ENCODE measurements around the gene ZNF24.
A peak's percentile ranks its signal among the peaks of the same experiment; 100 is the strongest.

Gene ZNF24

GRCh38 chr18:35322486-35323458, 21.4 kb downstream of the ZNF24 start:
- no peak for DNase-seq
- in situ Hi-C loops (cut with HindIII; ENCODE audit: low pct_ligation_motif_present, low pct_unique_long_range_greater_than_20kb, low sequenced_read_pairs): no loop called here

DNA sequence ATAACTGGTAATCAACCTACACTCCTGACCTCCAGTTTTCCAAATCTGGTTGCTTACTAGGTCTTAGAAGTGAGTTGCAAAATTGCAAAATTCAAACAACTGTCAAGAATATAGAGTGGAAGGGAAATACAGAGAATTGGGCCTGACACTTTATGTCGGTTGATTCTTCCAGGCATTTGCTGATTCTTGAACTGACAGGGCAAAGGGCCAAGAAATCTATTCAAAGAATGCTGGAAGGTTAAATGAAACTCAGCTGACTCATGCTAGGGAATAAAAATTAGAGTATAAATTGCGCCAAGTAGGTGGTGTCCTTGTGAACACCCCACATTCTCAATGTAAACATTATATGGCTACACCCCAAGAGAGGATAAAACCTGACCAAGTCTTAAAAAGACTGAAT, 32.7 kb downstream of the ZNF24 start:
- DNase-seq: no peak
- in situ Hi-C loops (cut with HindIII; ENCODE audit: low pct_ligation_motif_present, low pct_unique_long_range_greater_than_20kb, low sequenced_read_pairs): no loop called here

DNA sequence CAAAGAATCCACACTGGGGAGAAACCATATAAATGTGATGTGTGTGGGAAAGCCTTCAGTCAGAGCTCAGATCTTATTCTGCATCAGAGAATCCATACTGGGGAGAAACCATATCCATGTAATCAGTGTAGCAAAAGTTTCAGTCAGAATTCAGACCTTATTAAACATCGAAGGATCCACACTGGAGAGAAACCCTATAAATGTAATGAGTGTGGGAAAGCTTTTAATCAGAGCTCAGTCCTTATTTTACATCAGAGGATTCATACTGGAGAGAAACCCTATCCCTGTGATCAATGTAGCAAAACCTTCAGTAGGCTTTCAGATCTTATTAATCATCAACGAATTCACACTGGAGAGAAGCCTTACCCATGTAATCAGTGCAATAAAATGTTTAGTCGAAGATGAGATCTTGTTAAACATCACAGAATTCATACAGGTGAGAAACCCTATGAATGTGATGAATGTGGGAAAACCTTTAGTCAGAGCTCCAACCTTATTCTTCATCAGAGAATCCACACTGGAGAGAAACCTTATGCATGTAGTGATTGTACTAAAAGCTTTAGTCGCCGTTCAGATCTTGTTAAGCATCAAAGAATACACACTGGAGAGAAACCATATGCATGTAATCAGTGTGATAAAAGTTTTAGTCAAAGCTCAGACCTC, 37.5 kb downstream of the ZNF24 start:
- in situ Hi-C loops (cut with HindIII; ENCODE audit: low pct_ligation_motif_present, low pct_unique_long_range_greater_than_20kb, low sequenced_read_pairs): no loop called here
- DNase-seq: no peak

DNA sequence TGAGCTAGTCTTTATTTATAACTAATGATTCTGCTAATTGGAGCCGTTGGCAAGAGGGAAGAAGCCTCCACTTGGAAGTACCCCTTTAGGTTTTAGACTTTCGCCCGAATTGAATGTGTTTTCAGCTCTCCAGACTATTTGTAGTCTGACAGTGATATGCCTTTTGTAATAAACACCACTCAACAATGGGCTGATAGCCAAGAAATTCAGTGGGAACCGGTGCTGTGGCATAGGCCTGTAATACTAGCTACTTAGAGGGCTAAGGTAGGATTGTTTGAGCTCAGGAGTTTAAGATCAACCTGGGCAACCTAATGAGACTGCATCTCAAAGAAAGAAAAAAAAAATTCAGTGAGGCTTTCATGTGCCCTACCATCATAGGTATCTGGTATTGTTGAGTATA, 40.6 kb downstream of the ZNF24 start:
- DNase-seq: no peak
- in situ Hi-C loops (cut with HindIII; ENCODE audit: low pct_ligation_motif_present, low pct_unique_long_range_greater_than_20kb, low sequenced_read_pairs): no loop called here

DNA sequence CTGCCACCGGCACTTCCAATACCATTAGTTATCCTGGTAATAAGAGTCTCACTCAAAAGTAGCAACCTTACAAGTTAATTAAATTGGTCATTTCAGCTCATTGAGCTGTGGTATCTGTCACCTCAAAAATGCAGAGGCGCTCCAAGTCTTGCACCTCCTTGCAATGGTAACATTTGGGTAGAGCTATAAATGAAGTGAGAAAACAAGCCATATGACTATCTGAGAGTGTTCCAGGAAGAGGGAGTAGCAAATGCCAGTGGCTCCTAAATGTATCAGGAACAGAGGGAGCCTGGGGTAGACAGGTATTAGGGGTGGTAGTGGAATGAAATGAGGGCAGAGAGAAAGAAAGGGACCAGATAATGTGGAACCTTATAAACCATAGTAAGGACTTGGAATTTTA, 48.2 kb downstream of the ZNF24 start:
- in situ Hi-C loops (cut with HindIII; ENCODE audit: low pct_ligation_motif_present, low pct_unique_long_range_greater_than_20kb, low sequenced_read_pairs): no loop called here
- DNase-seq: no peak

- in situ Hi-C loops (cut with HindIII; ENCODE audit: low pct_ligation_motif_present, low pct_unique_long_range_greater_than_20kb, low sequenced_read_pairs): no loop called here
- DNase-seq: no peak
Measured at GRCh38 chr18:35291166-35291565, 53.1 kb downstream of the ZNF24 start.

- DNase-seq: peak; percentile 91
- in situ Hi-C loops (cut with HindIII; ENCODE audit: low pct_ligation_motif_present, low pct_unique_long_range_greater_than_20kb, low sequenced_read_pairs): no loop called here
Measured at GRCh38 chr18:35290094-35290735, 54.0 kb downstream of the ZNF24 start, which contains the start of gene ZSCAN30. TSS of gene ZSCAN30 (minus strand) at chr18:35290229. CDS start at chr18:35264352, 25,877 bp downstream.

DNA sequence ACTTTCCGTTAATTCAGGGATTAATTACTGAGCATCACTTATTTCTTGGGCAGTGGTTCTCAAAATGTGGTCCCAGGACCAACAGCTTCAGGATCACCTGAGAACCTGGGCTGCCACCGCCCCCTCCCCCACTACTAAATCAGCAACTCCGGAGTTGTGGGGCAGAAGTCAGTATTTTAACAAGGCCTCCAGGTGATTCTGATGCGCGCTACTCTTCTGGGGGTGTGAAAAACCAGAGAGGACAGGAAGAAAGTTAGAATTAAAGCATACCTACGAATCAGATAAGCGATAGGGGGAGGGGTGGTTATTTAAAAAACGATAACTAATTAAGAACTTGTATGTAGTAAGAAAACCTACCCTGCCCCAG, 54.5 kb downstream of the ZNF24 start:
- DNase-seq: peak; percentile 6
- in situ Hi-C loops (cut with HindIII; ENCODE audit: low pct_ligation_motif_present, low pct_unique_long_range_greater_than_20kb, low sequenced_read_pairs): no loop called here

GRCh38 chr18:35289293-35289692, 54.9 kb downstream of the ZNF24 start:
- in situ Hi-C loops (cut with HindIII; ENCODE audit: low pct_ligation_motif_present, low pct_unique_long_range_greater_than_20kb, low sequenced_read_pairs): no loop called here
- no peak for DNase-seq

DNA sequence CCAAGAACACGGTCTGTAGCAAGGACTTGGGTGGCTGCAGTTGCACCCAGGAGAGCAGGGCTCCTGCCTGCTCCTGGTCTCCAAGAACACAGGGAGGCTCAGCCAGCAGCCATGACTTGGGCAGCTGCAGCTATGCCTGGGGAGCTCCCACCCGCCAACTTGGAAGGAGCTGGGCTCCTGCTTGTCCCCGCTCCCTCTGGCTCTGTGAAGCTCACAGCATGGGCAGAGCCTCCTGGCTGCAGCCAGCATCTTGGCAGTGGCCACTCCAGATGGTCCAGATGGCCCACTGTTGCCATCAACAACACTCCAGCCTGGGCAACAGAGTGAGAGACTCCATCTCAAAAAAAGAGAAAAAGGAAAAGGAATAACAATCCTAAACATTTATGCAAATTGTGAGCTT, 59.4 kb downstream of the ZNF24 start:
- in situ Hi-C loops (cut with HindIII; ENCODE audit: low pct_ligation_motif_present, low pct_unique_long_range_greater_than_20kb, low sequenced_read_pairs): no loop called here
- no peak for DNase-seq

DNA sequence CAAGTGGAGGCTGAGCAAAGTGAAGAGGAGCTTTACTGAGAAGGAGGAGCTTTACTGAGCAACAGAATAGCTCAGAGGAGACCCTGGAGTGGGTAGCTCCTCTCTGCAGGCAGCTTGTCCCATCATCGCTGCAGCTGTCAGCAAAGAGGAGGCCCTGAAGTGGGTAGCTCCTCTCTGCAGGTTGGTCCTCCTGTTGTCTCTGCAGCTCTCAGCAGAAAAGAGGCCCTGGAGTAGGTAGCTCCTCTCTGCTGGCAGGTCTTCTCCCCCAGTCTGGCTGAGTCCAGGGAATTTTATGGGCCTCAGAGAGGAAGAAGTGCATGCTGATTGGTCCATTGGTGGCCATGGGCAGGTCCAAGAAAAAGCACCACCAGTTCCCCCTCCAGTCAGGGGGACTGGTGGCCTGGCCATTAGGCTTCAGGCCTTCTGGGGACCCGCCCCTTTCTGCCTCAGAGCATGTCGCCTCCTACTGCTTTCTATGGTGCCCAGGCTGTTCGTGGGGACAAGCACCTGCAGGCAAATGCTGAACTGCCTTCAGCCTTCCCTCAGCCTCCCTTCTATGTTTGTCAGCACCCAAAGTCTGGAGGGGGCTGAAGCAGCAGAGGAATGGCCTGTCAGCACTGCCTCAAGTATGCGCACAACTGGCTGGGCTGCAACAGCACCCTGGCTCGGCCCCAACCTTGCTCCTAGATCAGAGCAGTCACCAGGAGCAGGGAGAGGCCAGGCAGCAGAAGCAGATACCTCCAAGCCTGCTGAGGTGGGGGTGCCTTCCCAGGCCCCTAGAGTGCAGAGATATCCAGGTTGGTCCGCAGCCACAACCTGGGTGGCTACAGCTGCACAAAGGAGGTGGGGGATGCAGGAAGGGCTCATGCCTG, 60.1 kb downstream of the ZNF24 start:
- in situ Hi-C loops (cut with HindIII; ENCODE audit: low pct_ligation_motif_present, low pct_unique_long_range_greater_than_20kb, low sequenced_read_pairs): no loop called here
- no peak for DNase-seq

- no peak for DNase-seq
- in situ Hi-C loops (cut with HindIII; ENCODE audit: low pct_ligation_motif_present, low pct_unique_long_range_greater_than_20kb, low sequenced_read_pairs): no loop called here
Measured at GRCh38 chr18:35282353-35282752, 61.9 kb downstream of the ZNF24 start.

Measured in ACHN (cell line).